GM19035 (cell line): Measurements from ENCODE around the gene CCDC85A.

Source experiments
- ATAC-seq: cut with Tn5 transposase; IDR thresholded peaks from one replicate; pipeline ENCODE4 v1.9.1; 2021; ENCODE audit not compliant: unreplicated experiment

Gene CCDC85A

GRCh38 chr2:56292951-56293350 is 109.2 kb downstream of the CCDC85A start:
- no peak for ATAC-seq

- ATAC-seq, result no peak
Observed at GRCh38 chr2:56295666-56296065, 111.9 kb downstream of the CCDC85A start.

GRCh38 chr2:56297671-56298070 is 113.9 kb downstream of the CCDC85A start:
- no peak for ATAC-seq

- ATAC-seq, result no peak
Observed at GRCh38 chr2:56299171-56299691, 115.4 kb downstream of the CCDC85A start.

- ATAC-seq, result no peak
Observed at GRCh38 chr2:56309626-56310170, 125.9 kb downstream of the CCDC85A start.

- no peak for ATAC-seq
Observed at GRCh38 chr2:56313500-56313921, 129.7 kb downstream of the CCDC85A start.

- no peak for ATAC-seq
Observed at GRCh38 chr2:56314371-56314770, 130.6 kb downstream of the CCDC85A start.

GRCh38 chr2:56314796-56315195 is 131.0 kb downstream of the CCDC85A start:
- ATAC-seq, result no peak

- ATAC-seq, result no peak
Observed at GRCh38 chr2:56315376-56315775, 131.6 kb downstream of the CCDC85A start.

GRCh38 chr2:56316011-56316410 is 132.2 kb downstream of the CCDC85A start:
- ATAC-seq, result no peak

GRCh38 chr2:56318147-56318546 is 134.4 kb downstream of the CCDC85A start:
- ATAC-seq, result no peak

- ATAC-seq, result no peak
Observed at GRCh38 chr2:56325661-56326345, 142.0 kb downstream of the CCDC85A start.

- no peak for ATAC-seq
Observed at GRCh38 chr2:56326346-56326741, 142.6 kb downstream of the CCDC85A start.

- ATAC-seq, result no peak
Observed at GRCh38 chr2:56331810-56332209, 148.0 kb downstream of the CCDC85A start.

GRCh38 chr2:56333812-56334485 is 150.2 kb downstream of the CCDC85A start:
- ATAC-seq, result no peak

- no peak for ATAC-seq
Observed at GRCh38 chr2:56334622-56335021, 150.8 kb downstream of the CCDC85A start.

GRCh38 chr2:56335101-56335500 is 151.3 kb downstream of the CCDC85A start:
- no peak for ATAC-seq

GRCh38 chr2:56337342-56337741 is 153.6 kb downstream of the CCDC85A start:
- no peak for ATAC-seq

GRCh38 chr2:56338232-56338631 is 154.4 kb downstream of the CCDC85A start:
- no peak for ATAC-seq

GRCh38 chr2:56344771-56345170 is 161.0 kb downstream of the CCDC85A start:
- ATAC-seq, result no peak

GRCh38 chr2:56347881-56348280 is 164.1 kb downstream of the CCDC85A start:
- no peak for ATAC-seq
